Keratinocyte (primary cell): ENCODE results near the gene ZSWIM7. TPM values are rescaled to one million over a fixed set of nuclear protein-coding genes. Genes with fewer than 3 reads are reported as not detected.

Experiments
- DNase-seq: peaks from one replicate; pipeline ENCODE4 v3.0.0-alpha.2; 2011; ENCODE audit warnings: low read depth, missing footprints, low spot score
- FAIRE-seq: peaks from 2 replicates; lab custom pipeline; 2011; peaks lifted over from hg19 to GRCh38; lab: Jason Lieb, UNC
- H2AFZ ChIP-seq: 2 replicates; pipeline ENCODE4 v1.6.0; 2012; ENCODE audit warnings: low read length, control low read depth, inconsistent platforms; ENCODE audit not compliant: control insufficient read depth
- H3K27ac ChIP-seq: 2 replicates; pipeline ENCODE4 v1.5.1; 2011; ENCODE audit warnings: low read length; ENCODE audit not compliant: control insufficient read depth, insufficient read depth
- H3K27me3 ChIP-seq: 3 replicates; pipeline ENCODE4 v1.6.0; 2011; ENCODE audit warnings: low read length; ENCODE audit not compliant: control insufficient read depth, insufficient read depth; ENCODE audit errors: extremely low read depth
- H3K36me3 ChIP-seq, 2 experiments: 2 replicates in 1 of 2; 3 replicates in 1 of 2; pipeline ENCODE4 v1.5.1; 2011; ENCODE audit warnings: low read length in 2 of 2, mild to moderate bottlenecking in 1 of 2; ENCODE audit not compliant: control insufficient read depth in 2 of 2, insufficient read depth in 2 of 2; ENCODE audit errors: extremely low read depth in 1 of 2
- H3K4me1 ChIP-seq: 3 replicates; pipeline ENCODE4 v1.5.1; 2011; ENCODE audit warnings: low read length; ENCODE audit not compliant: control insufficient read depth, insufficient read depth; ENCODE audit errors: extremely low read depth
- H3K4me2 ChIP-seq: 3 replicates; pipeline ENCODE4 v1.6.0; 2011; ENCODE audit warnings: low read depth, low read length; ENCODE audit not compliant: control insufficient read depth, insufficient read depth; ENCODE audit errors: extremely low read depth
- H3K4me3 ChIP-seq, 3 experiments: fragments of 200-600 bp in 1 of 3; sonication (generic) in 1 of 3; 2 replicates in 2 of 3; 3 replicates in 1 of 3; pipeline ENCODE4 v1.5.1; 2011 to 2016; ENCODE audit warnings: low read length in 3 of 3, mild to moderate bottlenecking in 3 of 3, control low read depth in 2 of 3, inconsistent platforms in 1 of 3, low read depth in 1 of 3, mixed read lengths in 1 of 3, mixed run types in 1 of 3, moderate library complexity in 1 of 3; ENCODE audit not compliant: control insufficient read depth in 2 of 3, insufficient read depth in 2 of 3; ENCODE audit errors: extremely low read depth in 1 of 3
- H3K79me2 ChIP-seq: 2 replicates; pipeline ENCODE4 v1.6.0; 2012; ENCODE audit warnings: low read length; ENCODE audit not compliant: control insufficient read depth, insufficient read depth
- H3K9ac ChIP-seq: 3 replicates; pipeline ENCODE4 v1.6.0; 2011; ENCODE audit warnings: low read length; ENCODE audit not compliant: control insufficient read depth, insufficient read depth; ENCODE audit errors: extremely low read depth
- H3K9me1 ChIP-seq: 3 replicates; pipeline ENCODE4 v1.6.0; 2011; ENCODE audit warnings: low read length; ENCODE audit not compliant: control insufficient read depth, insufficient read depth; ENCODE audit errors: extremely low read depth
- H3K9me3 ChIP-seq: 2 replicates; pipeline ENCODE4 v1.5.1; 2012; ENCODE audit warnings: low read depth, low read length; ENCODE audit not compliant: control insufficient read depth
- H4K20me1 ChIP-seq: 3 replicates; pipeline ENCODE4 v1.6.0; 2011; ENCODE audit warnings: low read length; ENCODE audit not compliant: control insufficient read depth, insufficient read depth; ENCODE audit errors: extremely low read depth
- CTCF ChIP-seq, 3 experiments: IDR thresholded peaks in 1 of 3; conservative IDR thresholded peaks in 1 of 3; optimal IDR thresholded peaks in 1 of 3; 2 replicates in 2 of 3; 3 replicates in 1 of 3; pipeline versions ENCODE3 to v1.5.1; 2011; ENCODE audit warnings: low read length in 3 of 3, mild to moderate bottlenecking in 3 of 3, moderate library complexity in 2 of 3, control low read depth in 1 of 3, inconsistent platforms in 1 of 3; ENCODE audit not compliant: insufficient read depth in 2 of 3; ENCODE audit errors: extremely low read depth in 1 of 3
- EZH2 ChIP-seq: IDR thresholded peaks from one replicate; pipeline ENCODE4 v1.6.1; 2012; ENCODE audit warnings: inconsistent platforms, mild to moderate bottlenecking, low read length, moderate library complexity
- dilution Hi-C: fragments of 300-500 bp; cut with MboI; formaldehyde crosslinking; loops from one replicate; pipeline ENCODE4 v1.7.0; 2020; ENCODE audit warnings: low sequenced_read_pairs; ENCODE audit not compliant: extremely low pct_ligation_motif_present
- polyA plus RNA-seq, 5 experiments: library from polyadenylated mRNA; depleted of rRNA in 3 of 5; stranded (reverse) in 3 of 5; stranded (forward) in 1 of 5; unstranded in 1 of 5; fragments of >200 nt; gene quantifications; 1 replicate in 1 of 5; 2 replicates in 3 of 5; 3 replicates in 1 of 5; pipeline versions ENCODE4 v1.2.1 to v1.2.3, GENCODE V29; 2011 to 2012; ENCODE audit warnings: missing spikeins in 2 of 5, low read depth in 1 of 5, low replicate concordance in 1 of 5

The ZSWIM7 gene
- polyA plus RNA-seq, 1 donor (not counting 4 experiments of a cell fraction or from before 2014, with no cell fraction given), result 47.1 TPM

- H3K4me3 ChIP-seq, result peak overlapping the region in 2 of 3 experiments; percentile 7 to 29
- TF ChIP-seq EZH2 (no peak), CTCF (optimal IDR thresholded peaks at IDR 0.05 in 1 of 3, IDR thresholded peaks at IDR 0.05 in 1 of 3, conservative IDR thresholded peaks at IDR 0.05 in 1 of 3; ENCODE audit: extremely low read depth in 1 of 3, insufficient read depth in 2 of 3, low read length in 3 of 3) (no peak)
- peaks cover 7 to 41% of the 10 kb centered on the region in 2 experiments for H3K36me3 ChIP-seq
- peaks cover 81% of the 10 kb centered on the region for H3K79me2 ChIP-seq
- no peaks in the 10 kb centered on the region for H3K9me3 ChIP-seq
- H3K9ac ChIP-seq, result peak overlapping the region; percentile 26
- H4K20me1 ChIP-seq, result peaks cover 13% of the 10 kb centered on the region
- dilution Hi-C loops, result no loop called here
- FAIRE-seq (peak; percentile 29), DNase-seq (no peak)
- peak overlapping the region; percentile 64 for H3K27ac ChIP-seq
- H3K4me1 ChIP-seq, result peaks cover 49% of the 10 kb centered on the region
- peak overlapping the region; percentile 72 for H3K4me2 ChIP-seq
- H2AFZ ChIP-seq, result no peak overlapping the region
- H3K9me1 ChIP-seq, result peaks cover 11% of the 10 kb centered on the region
- no peaks in the 10 kb centered on the region for H3K27me3 ChIP-seq
These were observed 33.2 kb downstream of the ZSWIM7 start for GRCh38 chr17:15966183-15966878.

GRCh38 chr17:15965528-15965927 is 34.0 kb downstream of the ZSWIM7 start:
- FAIRE-seq (no peak), DNase-seq (no peak)
- Histone ChIP-seq H3K9me1 (peaks cover 11% of the 10 kb centered on the region), H3K27ac (peak overlapping the region; percentile 50), H3K79me2 (peaks cover 79% of the 10 kb centered on the region), H4K20me1 (peaks cover 13% of the 10 kb centered on the region), H3K36me3 (peaks cover 7 to 39% of the 10 kb centered on the region in 2 experiments), H3K4me2 (peak overlapping the region; percentile 72), H3K27me3 (no peaks in the 10 kb centered on the region), H3K9ac (peak overlapping the region; percentile 13), H3K9me3 (no peaks in the 10 kb centered on the region), H3K4me1 (peaks cover 40% of the 10 kb centered on the region), H2AFZ (no peak overlapping the region), H3K4me3 (no peak overlapping the region)
- dilution Hi-C loops, result no loop called here
- TF ChIP-seq EZH2, result no peak
- TF ChIP-seq CTCF (optimal IDR thresholded peaks at IDR 0.05 in 1 of 3, IDR thresholded peaks at IDR 0.05 in 1 of 3, conservative IDR thresholded peaks at IDR 0.05 in 1 of 3; ENCODE audit: extremely low read depth in 1 of 3, insufficient read depth in 2 of 3, low read length in 3 of 3), result no peak
